C4-2B (cell line): ENCODE data around the gene CHKA.
"Not testable (repeated sequence)": the region's sequence is repeated elsewhere in the genome, so short reads cannot be mapped to it uniquely, and the experiment has no call there.

Experiments
- H3K27ac ChIP-seq: fragments of 450-650 bp; 2 replicates; pipeline ENCODE4 v1.5.1; 2017
- CTCF ChIP-seq: fragments of 450-650 bp; conservative IDR thresholded peaks from 2 replicates; pipeline ENCODE4 v1.5.1; 2017; ENCODE audit warnings: mild to moderate bottlenecking
- ZFX ChIP-seq: fragments of 450-650 bp; IDR thresholded peaks from 2 replicates; pipeline ENCODE4 v1.6.1; 2017

Gene CHKA

GRCh38 chr11:68093565-68093964, 27.6 kb downstream of the CHKA start:
- no peak for TF ChIP-seq ZFX
- no peak for TF ChIP-seq CTCF
- H3K27ac ChIP-seq: no peak overlapping the region

DNA sequence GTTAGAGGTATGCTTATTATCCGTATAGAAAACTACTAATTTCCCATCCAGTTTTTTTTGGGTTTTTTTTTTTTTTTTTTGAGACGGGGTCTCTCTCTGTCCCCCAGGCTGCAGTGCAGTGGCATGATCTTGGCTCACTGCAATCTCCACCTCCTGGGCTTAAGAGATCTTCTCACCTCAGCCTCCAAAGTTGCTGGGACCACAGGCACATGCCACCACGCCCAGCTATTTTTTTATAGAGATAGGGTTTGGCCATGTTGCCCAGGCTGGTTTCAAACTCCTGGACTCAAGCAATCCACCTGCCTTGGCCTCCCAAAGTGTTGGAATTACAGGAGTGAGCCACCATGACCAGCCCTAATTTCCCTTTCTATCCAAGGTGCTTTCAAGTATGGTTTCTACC, 28.2 kb downstream of the CHKA start:
- not testable (repeated sequence) for H3K27ac ChIP-seq

- TF ChIP-seq ZFX (no peak), CTCF (no peak)
- H3K27ac ChIP-seq: no peak overlapping the region
Observed at GRCh38 chr11:68092411-68092810, 28.8 kb downstream of the CHKA start.

GRCh38 chr11:68090706-68091105, 30.5 kb downstream of the CHKA start:
- H3K27ac ChIP-seq: no peak overlapping the region
- TF ChIP-seq CTCF: no peak
- no peak for TF ChIP-seq ZFX

- TF ChIP-seq CTCF (no peak), ZFX (no peak)
- H3K27ac ChIP-seq: no peak overlapping the region
Observed at GRCh38 chr11:68090287-68090686, 30.9 kb downstream of the CHKA start.

- H3K27ac ChIP-seq: no peak overlapping the region
- no peak for TF ChIP-seq CTCF
Observed at GRCh38 chr11:68089679-68090078, 31.5 kb downstream of the CHKA start.

GRCh38 chr11:68083517-68083916, 37.7 kb downstream of the CHKA start:
- TF ChIP-seq ZFX: no peak
- no peak for TF ChIP-seq CTCF
- no peak overlapping the region for H3K27ac ChIP-seq

- TF ChIP-seq CTCF (no peak), ZFX (no peak)
- peak overlapping the region; percentile 70 for H3K27ac ChIP-seq
Observed at GRCh38 chr11:68082481-68082880, 38.7 kb downstream of the CHKA start.
